B cell (primary cell): Measurements from ENCODE around the gene ZNF135. TPM values are rescaled to one million over a fixed set of nuclear protein-coding genes. Genes with fewer than 3 reads are reported as not detected.

Experiments used
- ATAC-seq: fragments of 200-7000 bp; cut with Tn5 transposase; one replicate; pipeline ENCODE4 v1.10.0; 2021; ENCODE audit warnings: low read depth, mild to moderate bottlenecking, moderate number of reproducible peaks, moderate library complexity
- CTCF ChIA-PET: fragments of 350-600 bp; sonication (Branson Sonifier 250); formaldehyde crosslinking; loops from one replicate; lab custom pipeline; 2021; ENCODE audit warnings: antibody characterized with exemption, inconsistent platforms; lab: Charles Lee
- POLR2A ChIA-PET: fragments of 350-600 bp; sonication (Branson Sonifier 250); formaldehyde crosslinking; loops from one replicate; lab custom pipeline; 2021; ENCODE audit warnings: antibody characterized with exemption; lab: Charles Lee
- DNase-seq: peaks from one replicate; pipeline ENCODE4 v3.0.0; 2013
- H2AFZ ChIP-seq: 2 replicates; pipeline ENCODE4 v1.6.1; 2012; ENCODE audit warnings: mild to moderate bottlenecking, low read depth, low read length; ENCODE audit not compliant: insufficient read depth, poor library complexity, severe bottlenecking
- H3K27ac ChIP-seq, 2 donors: 1 replicate in 1 of 2; 2 replicates in 1 of 2; pipeline ENCODE4 v1.5.1; 2012 to 2013; ENCODE audit warnings: low read length in 2 of 2, mild to moderate bottlenecking in 2 of 2, moderate library complexity in 1 of 2
- H3K27me3 ChIP-seq, 4 experiments: fragments of 200-600 bp in 1 of 4; sonication (generic) in 1 of 4; replicated peaks in 1 of 4; 1 replicate in 2 of 4; 2 replicates in 2 of 4; pipeline versions ENCODE4 v1.6.1 to v1.7.0; 2013 to 2016; ENCODE audit warnings: low read length in 3 of 4, mild to moderate bottlenecking in 2 of 4, mixed read lengths in 1 of 4, moderate library complexity in 1 of 4; ENCODE audit not compliant: insufficient read depth in 4 of 4, control insufficient read depth in 3 of 4; ENCODE audit errors: control extremely low read depth in 1 of 4
- H3K36me3 ChIP-seq, 2 experiments: replicated peaks in 1 of 2; 1 replicate in 1 of 2; 2 replicates in 1 of 2; pipeline versions ENCODE4 v1.6.1 to v1.7.1; 2013; ENCODE audit warnings: low read length in 1 of 2; ENCODE audit not compliant: insufficient read depth in 2 of 2, control insufficient read depth in 1 of 2; ENCODE audit errors: control extremely low read depth in 1 of 2, extremely low read depth in 1 of 2
- H3K4me1 ChIP-seq, 2 donors: fragments of 200-600 bp in 1 of 2; sonication (generic) in 1 of 2; 1 replicate in 1 of 2; 2 replicates in 1 of 2; pipeline versions ENCODE4 v1.5.1 to v1.6.1; 2013 to 2017; ENCODE audit warnings: low read length in 2 of 2; ENCODE audit not compliant: control insufficient read depth in 2 of 2, insufficient read depth in 2 of 2
- H3K4me2 ChIP-seq: replicated peaks from 2 replicates; pipeline ENCODE3; 2012; ENCODE audit warnings: mild to moderate bottlenecking, low read depth, low read length; ENCODE audit not compliant: poor library complexity, severe bottlenecking
- H3K4me3 ChIP-seq, 5 experiments: fragments of 200-600 bp in 1 of 5; sonication (generic) in 1 of 5; 1 replicate in 3 of 5; 2 replicates in 2 of 5; pipeline versions ENCODE4 v1.5.1 to v1.7.0; 2011 to 2016; ENCODE audit warnings: low read length in 4 of 5, mild to moderate bottlenecking in 4 of 5, low read depth in 2 of 5, control low read depth in 1 of 5, moderate library complexity in 1 of 5; ENCODE audit not compliant: insufficient read depth in 1 of 5; ENCODE audit errors: control extremely low read depth in 1 of 5, extremely low read depth in 1 of 5
- H3K79me2 ChIP-seq: fragments of 200-600 bp; sonication (generic); one replicate; pipeline ENCODE4 v1.6.0; 2016; ENCODE audit warnings: low read length; ENCODE audit not compliant: control insufficient read depth, insufficient read depth
- H3K9ac ChIP-seq: fragments of 200-600 bp; sonication (generic); 2 replicates; pipeline ENCODE4 v1.6.1; 2017; ENCODE audit warnings: mild to moderate bottlenecking, low read length, moderate library complexity
- H3K9me3 ChIP-seq, 3 donors: one replicate each; pipeline versions ENCODE4 v1.6.1 to v1.7.1; 2013; ENCODE audit warnings: low read length in 2 of 3; ENCODE audit not compliant: control insufficient read depth in 2 of 3, insufficient read depth in 1 of 3; ENCODE audit errors: control extremely low read depth in 1 of 3
- H4K20me1 ChIP-seq: 2 replicates; pipeline ENCODE4 v1.6.0; 2012; ENCODE audit warnings: mild to moderate bottlenecking, low read length; ENCODE audit not compliant: insufficient read depth, control insufficient read depth, poor library complexity, severe bottlenecking
- H3K27ac Mint-ChIP-seq: one replicate; pipeline ENCODE4 v1.8.0; 2021; ENCODE audit warnings: mixed read lengths
- H3K27me3 Mint-ChIP-seq: one replicate; pipeline ENCODE4 v1.8.0; 2021; ENCODE audit warnings: mixed read lengths
- H3K4me1 Mint-ChIP-seq: one replicate; pipeline ENCODE4 v1.8.0; 2021; ENCODE audit warnings: mixed read lengths
- H3K4me3 Mint-ChIP-seq: one replicate; pipeline ENCODE4 v1.8.0; 2021; ENCODE audit warnings: mixed read lengths
- H3K9me3 Mint-ChIP-seq: one replicate; pipeline ENCODE4 v1.8.0; 2022; ENCODE audit warnings: mixed read lengths; ENCODE audit not compliant: insufficient read depth
- EZH2 ChIP-seq: IDR thresholded peaks from 2 replicates; pipeline ENCODE4 v1.6.1; 2012; ENCODE audit warnings: borderline replicate concordance, low read depth, mild to moderate bottlenecking, moderate library complexity, low read length; ENCODE audit not compliant: insufficient read depth, poor library complexity, severe bottlenecking
- WGBS: methylation state at CpG from one replicate; pipeline ENCODE4 v1.1.5; 2013; ENCODE audit warnings: missing lambda C conversion rate; ENCODE audit not compliant: insufficient coverage; 5-methylcytosine and 5-hydroxymethylcytosine counted together
- intact Hi-C: fragments of 100-400 bp; cut with micrococcal nuclease; formaldehyde crosslinking; loops from one replicate; pipeline ENCODE4 v1.10.0; 2022
- polyA plus RNA-seq: library from polyadenylated mRNA; depleted of rRNA; stranded (reverse); fragments of >200 nt; gene quantifications from 2 replicates; pipeline ENCODE4 v1.2.3, GENCODE V29; 2012
- total RNA-seq, 2 donors: library from RNA; stranded (reverse); fragments of 120-200 nt in 1 of 2; gene quantifications; 1 replicate in 1 of 2; 2 replicates in 1 of 2; pipeline versions ENCODE4 v1.2.3 to v1.2.4, GENCODE V29; 2013 to 2022
- TF ChIP-seq, protein P1 (sequence below): fragments of 200-600 bp; IDR thresholded peaks from one replicate; pipeline ENCODE4 v1.8.0; 2022; ENCODE audit warnings: antibody characterized with exemption, mild to moderate bottlenecking

ZNF135 gene
- total and polyA plus RNA-seq, 2 donors (not counting 1 experiment from before 2014, with no cell fraction given), result 8.9 to 10.0 TPM

GRCh38 chr19:58098682-58098998, 39.6 kb downstream of the ZNF135 start:
- H3K27ac ChIP-seq, result peak overlapping the region; percentile 98 to 100
- TF ChIP-seq, protein P1, sequence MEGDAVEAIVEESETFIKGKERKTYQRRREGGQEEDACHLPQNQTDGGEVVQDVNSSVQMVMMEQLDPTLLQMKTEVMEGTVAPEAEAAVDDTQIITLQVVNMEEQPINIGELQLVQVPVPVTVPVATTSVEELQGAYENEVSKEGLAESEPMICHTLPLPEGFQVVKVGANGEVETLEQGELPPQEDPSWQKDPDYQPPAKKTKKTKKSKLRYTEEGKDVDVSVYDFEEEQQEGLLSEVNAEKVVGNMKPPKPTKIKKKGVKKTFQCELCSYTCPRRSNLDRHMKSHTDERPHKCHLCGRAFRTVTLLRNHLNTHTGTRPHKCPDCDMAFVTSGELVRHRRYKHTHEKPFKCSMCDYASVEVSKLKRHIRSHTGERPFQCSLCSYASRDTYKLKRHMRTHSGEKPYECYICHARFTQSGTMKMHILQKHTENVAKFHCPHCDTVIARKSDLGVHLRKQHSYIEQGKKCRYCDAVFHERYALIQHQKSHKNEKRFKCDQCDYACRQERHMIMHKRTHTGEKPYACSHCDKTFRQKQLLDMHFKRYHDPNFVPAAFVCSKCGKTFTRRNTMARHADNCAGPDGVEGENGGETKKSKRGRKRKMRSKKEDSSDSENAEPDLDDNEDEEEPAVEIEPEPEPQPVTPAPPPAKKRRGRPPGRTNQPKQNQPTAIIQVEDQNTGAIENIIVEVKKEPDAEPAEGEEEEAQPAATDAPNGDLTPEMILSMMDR, result no peak
- no peak for TF ChIP-seq EZH2
- H3K27me3 ChIP-seq, result no peaks in the 10 kb centered on the region
- intact Hi-C loops, result loop anchor here (1.0 to 5.0 kb wide), 7 partner anchors 39 to 180 kb away; partner anchors contain the start of genes ZNF135, ZNF256, ZNF329 and ZNF606
- H4K20me1 ChIP-seq, result no peaks in the 10 kb centered on the region
- Mint-ChIP-seq H3K27me3 (peaks cover 3% of the 10 kb centered on the region), H3K27ac (peak overlapping the region; percentile 97), H3K9me3 (peaks cover 9% of the 10 kb centered on the region), H3K4me3 (peak overlapping the region; percentile 81), H3K4me1 (peaks cover 18% of the 10 kb centered on the region)
- no peak for DNase-seq
- H3K36me3 ChIP-seq, result no peaks in the 10 kb centered on the region
- H3K9me3 ChIP-seq, result peaks cover 1 to 79% (median 17%) of the 10 kb centered on the region in 3 donors
- POLR2A ChIA-PET, result no interaction called here
- 0% methylated on average over 1 of the region's 2 CpGs for WGBS
- peak overlapping the region; percentile 73 to 96 (median 92) for H3K4me3 ChIP-seq
- peak; percentile 4 for ATAC-seq
- peak overlapping the region; percentile 26 for H2AFZ ChIP-seq
- H3K4me2 ChIP-seq, result peak overlapping the region; percentile 92
- H3K79me2 ChIP-seq, result peaks cover 31% of the 10 kb centered on the region
- H3K4me1 ChIP-seq, result peaks cover 13 to 16% of the 10 kb centered on the region in 2 donors
- CTCF ChIA-PET, result no interaction called here
- peak overlapping the region; percentile 100 for H3K9ac ChIP-seq

- intact Hi-C loops, result no loop called here
- WGBS, result 93% methylated on average over 6 of the region's 7 CpGs
- Histone ChIP-seq H3K9me3 (peaks cover 11 to 78% (median 67%) of the 10 kb centered on the region in 3 donors), H3K4me3 (no peak overlapping the region), H3K27ac (no peak overlapping the region), H3K4me2 (no peak overlapping the region), H3K27me3 (no peaks in the 10 kb centered on the region), H4K20me1 (no peaks in the 10 kb centered on the region), H3K79me2 (no peaks in the 10 kb centered on the region), H3K4me1 (no peaks in the 10 kb centered on the region), H2AFZ (no peak overlapping the region), H3K9ac (no peak overlapping the region), H3K36me3 (no peaks in the 10 kb centered on the region)
- H3K27me3 Mint-ChIP-seq, result no peaks in the 10 kb centered on the region
- H3K4me3 Mint-ChIP-seq, result no peak overlapping the region
- H3K9me3 Mint-ChIP-seq, result peaks cover 28% of the 10 kb centered on the region
- H3K4me1 Mint-ChIP-seq, result no peaks in the 10 kb centered on the region
- POLR2A ChIA-PET, result no interaction called here
- H3K27ac Mint-ChIP-seq, result no peak overlapping the region
- CTCF ChIA-PET, result no interaction called here
- no peak for TF ChIP-seq EZH2
- TF ChIP-seq, protein P1, result no peak
- ATAC-seq (no peak), DNase-seq (peak; percentile 14)
Measured at GRCh38 chr19:58107778-58108545, 48.9 kb downstream of the ZNF135 start.
